Endodermal cell (in vitro differentiated cells): ENCODE data around the gene ANTXRL. TPM values are rescaled to one million over a fixed set of nuclear protein-coding genes. Genes with fewer than 3 reads are reported as not detected.
"Not testable (repeated sequence)": the region's sequence is repeated elsewhere in the genome, so short reads cannot be mapped to it uniquely, and the experiment has no call there.

Experiments used
- DNase-seq: peaks from one replicate; pipeline ENCODE4 v3.0.0-alpha.2; 2017
- H3K27ac ChIP-seq: 2 replicates; pipeline ENCODE4 v1.5.1; 2013; ENCODE audit warnings: mild to moderate bottlenecking, low read depth, low read length, moderate library complexity
- H3K27me3 ChIP-seq: 2 replicates; pipeline ENCODE4 v1.6.1; 2013; ENCODE audit warnings: mild to moderate bottlenecking, low read length, moderate library complexity; ENCODE audit not compliant: insufficient read depth, control insufficient read depth, poor library complexity, severe bottlenecking
- H3K36me3 ChIP-seq: 2 replicates; pipeline ENCODE4 v1.7.0; 2013; ENCODE audit warnings: mild to moderate bottlenecking, low read length, moderate library complexity; ENCODE audit not compliant: control insufficient read depth, insufficient read depth
- H3K4me1 ChIP-seq: one replicate; pipeline ENCODE4 v1.7.0; 2013; ENCODE audit warnings: low read length; ENCODE audit not compliant: control insufficient read depth, insufficient read depth
- H3K4me3 ChIP-seq: 2 replicates; pipeline ENCODE4 v1.5.1; 2013; ENCODE audit warnings: mild to moderate bottlenecking, low read length, moderate library complexity
- H3K9ac ChIP-seq: 2 replicates; pipeline ENCODE4 v1.6.1; 2013; ENCODE audit warnings: mild to moderate bottlenecking, low read length, moderate library complexity; ENCODE audit not compliant: poor library complexity, severe bottlenecking; ENCODE audit errors: extremely low read depth
- H3K9me3 ChIP-seq: 2 replicates; pipeline ENCODE4 v1.6.1; 2013; ENCODE audit warnings: mild to moderate bottlenecking, low read length, moderate library complexity; ENCODE audit not compliant: control insufficient read depth
- H3K27ac Mint-ChIP-seq: 2 replicates; pipeline ENCODE4 v1.8.0; 2020; ENCODE audit warnings: mixed read lengths
- H3K27me3 Mint-ChIP-seq: 2 replicates; pipeline ENCODE4 v1.8.0; 2021; ENCODE audit warnings: mild to moderate bottlenecking, mixed read lengths; ENCODE audit not compliant: insufficient read depth
- H3K36me3 Mint-ChIP-seq: 2 replicates; pipeline ENCODE4 v1.8.0; 2020; ENCODE audit warnings: low read depth, mixed read lengths
- H3K4me1 Mint-ChIP-seq: 2 replicates; pipeline ENCODE4 v1.8.0; 2020; ENCODE audit warnings: mixed read lengths
- H3K4me3 Mint-ChIP-seq: 2 replicates; pipeline ENCODE4 v1.8.0; 2020; ENCODE audit warnings: mild to moderate bottlenecking, moderate library complexity, mixed read lengths
- H3K9me3 Mint-ChIP-seq: 2 replicates; pipeline ENCODE4 v1.8.0; 2020; ENCODE audit warnings: mild to moderate bottlenecking, mixed read lengths
- WGBS, 2 experiments: methylation state at CpG; one replicate each; pipeline versions ENCODE4 v1.1.5 to v1.1.7; 2013; ENCODE audit warnings: missing lambda C conversion rate in 2 of 2, mixed read lengths in 1 of 2; ENCODE audit not compliant: insufficient coverage in 1 of 2, insufficient read length in 1 of 2; 5-methylcytosine and 5-hydroxymethylcytosine counted together
- total RNA-seq, 2 donors: library from RNA; stranded (reverse); fragmentation: NEBNext Ultra II Directional in 1 of 2; extraction: Animal tissue kit (Norgen Biotek cat#: 25700) in 1 of 2; gene quantifications; 2 replicates in 1 of 2; 3 replicates in 1 of 2; pipeline ENCODE4 v1.2.1, GENCODE V29; 2021
- TF ChIP-seq, protein P1 (sequence below): fragments of 200-600 bp; sonication (generic); conservative IDR thresholded peaks from 2 replicates; pipeline ENCODE4 v1.5.0; 2021; ENCODE audit warnings: antibody characterized with exemption, mild to moderate bottlenecking

ANTXRL gene
- total RNA-seq, 2 donors from 2014 or later, result not detected

DNA sequence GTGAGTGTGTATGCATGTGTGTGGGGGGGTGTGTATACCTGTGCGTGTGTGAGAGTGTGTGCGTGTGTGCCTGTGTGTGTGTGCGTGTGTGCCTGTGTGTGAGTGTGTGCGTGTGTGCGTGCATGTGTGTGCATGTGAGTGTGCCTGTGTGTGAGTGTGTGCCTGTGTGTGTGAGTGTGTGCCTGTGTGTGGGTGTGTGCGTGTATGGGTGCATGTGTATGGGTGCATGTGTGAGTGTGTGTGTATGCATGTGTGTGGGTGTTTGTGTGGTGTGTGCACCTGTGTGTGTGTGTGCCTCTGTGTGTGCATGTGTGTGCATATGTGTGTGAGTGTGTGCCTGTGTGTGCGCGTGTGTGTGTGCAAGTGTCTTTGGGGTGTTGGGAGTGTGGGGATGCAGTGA lies 6.4 kb downstream of the ANTXRL start:
- Mint-ChIP-seq H3K4me3 (no peak overlapping the region), H3K9me3 (no peaks in the 10 kb centered on the region), H3K27ac (no peak overlapping the region), H3K27me3 (peaks cover 2% of the 10 kb centered on the region), H3K4me1 (peaks cover 16% of the 10 kb centered on the region), H3K36me3 (no peaks in the 10 kb centered on the region)
- no peak overlapping the region for H3K9ac ChIP-seq
- H3K4me3 ChIP-seq, result no peak overlapping the region
- no peaks in the 10 kb centered on the region for H3K4me1 ChIP-seq
- H3K36me3 ChIP-seq, result no peaks in the 10 kb centered on the region
- TF ChIP-seq, protein P1, sequence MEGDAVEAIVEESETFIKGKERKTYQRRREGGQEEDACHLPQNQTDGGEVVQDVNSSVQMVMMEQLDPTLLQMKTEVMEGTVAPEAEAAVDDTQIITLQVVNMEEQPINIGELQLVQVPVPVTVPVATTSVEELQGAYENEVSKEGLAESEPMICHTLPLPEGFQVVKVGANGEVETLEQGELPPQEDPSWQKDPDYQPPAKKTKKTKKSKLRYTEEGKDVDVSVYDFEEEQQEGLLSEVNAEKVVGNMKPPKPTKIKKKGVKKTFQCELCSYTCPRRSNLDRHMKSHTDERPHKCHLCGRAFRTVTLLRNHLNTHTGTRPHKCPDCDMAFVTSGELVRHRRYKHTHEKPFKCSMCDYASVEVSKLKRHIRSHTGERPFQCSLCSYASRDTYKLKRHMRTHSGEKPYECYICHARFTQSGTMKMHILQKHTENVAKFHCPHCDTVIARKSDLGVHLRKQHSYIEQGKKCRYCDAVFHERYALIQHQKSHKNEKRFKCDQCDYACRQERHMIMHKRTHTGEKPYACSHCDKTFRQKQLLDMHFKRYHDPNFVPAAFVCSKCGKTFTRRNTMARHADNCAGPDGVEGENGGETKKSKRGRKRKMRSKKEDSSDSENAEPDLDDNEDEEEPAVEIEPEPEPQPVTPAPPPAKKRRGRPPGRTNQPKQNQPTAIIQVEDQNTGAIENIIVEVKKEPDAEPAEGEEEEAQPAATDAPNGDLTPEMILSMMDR, result no peak
- DNase-seq, result no peak
- no peaks in the 10 kb centered on the region for H3K9me3 ChIP-seq
- 78% methylated on average over 8 of the region's 8 CpGs; no CpG with 5 or more reads in 1 of the 2 experiments for WGBS, 2 experiments
- no peaks in the 10 kb centered on the region for H3K27me3 ChIP-seq
- no peak overlapping the region for H3K27ac ChIP-seq

DNA sequence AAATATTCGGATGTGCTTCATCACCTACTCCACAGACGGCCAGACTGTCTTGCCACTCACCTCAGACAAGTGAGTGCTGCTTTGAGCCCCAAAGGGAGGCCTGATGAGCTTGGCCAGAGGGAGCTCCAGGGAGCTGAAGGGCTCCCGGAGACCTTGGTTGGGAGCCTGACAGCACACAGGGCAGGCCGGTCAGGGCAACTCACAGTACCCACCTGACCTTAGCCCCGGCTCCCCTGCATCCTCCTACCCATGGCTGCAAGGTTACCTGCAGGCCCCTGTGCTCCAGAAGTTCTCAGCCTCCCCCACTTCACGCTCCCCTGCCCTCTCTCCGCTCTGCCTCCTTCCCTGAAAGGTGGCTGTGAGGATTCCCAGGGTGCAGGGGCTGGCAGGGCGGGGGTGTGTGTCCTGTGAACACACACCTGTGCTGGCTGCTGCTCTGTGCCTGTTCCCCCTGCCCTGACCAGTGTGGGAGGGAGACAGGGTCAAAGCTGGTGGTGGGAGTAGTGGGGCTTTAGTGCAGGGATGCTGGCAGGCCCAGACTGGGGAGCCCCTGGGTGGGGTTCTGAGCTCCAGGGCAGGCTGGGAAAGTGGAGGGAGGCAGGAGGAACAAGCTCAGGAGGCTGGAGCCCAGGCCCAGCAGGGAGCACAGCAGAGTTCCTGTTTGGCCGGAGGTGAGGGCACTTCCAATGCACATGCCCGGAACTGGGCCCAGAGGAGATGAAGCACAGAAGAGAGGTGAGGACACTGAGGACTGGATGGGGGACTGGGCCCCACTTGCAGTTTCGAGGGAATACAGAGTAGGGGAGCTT lies 7.2 kb downstream of the ANTXRL start:
- Histone ChIP-seq H3K4me3 (no peak overlapping the region), H3K27me3 (no peaks in the 10 kb centered on the region), H3K9me3 (no peaks in the 10 kb centered on the region), H3K9ac (no peak overlapping the region), H3K36me3 (no peaks in the 10 kb centered on the region), H3K4me1 (no peaks in the 10 kb centered on the region), H3K27ac (no peak overlapping the region)
- TF ChIP-seq, protein P1, result no peak
- no peak overlapping the region for H3K4me3 Mint-ChIP-seq
- H3K27me3 Mint-ChIP-seq, result peaks cover 2% of the 10 kb centered on the region
- peaks cover 16% of the 10 kb centered on the region for H3K4me1 Mint-ChIP-seq
- WGBS, 2 experiments, result 83 to 91% methylated on average over 7 to 11 of the region's 11 CpGs
- peak; percentile 62 for DNase-seq
- no peak overlapping the region for H3K27ac Mint-ChIP-seq
- no peaks in the 10 kb centered on the region for H3K9me3 Mint-ChIP-seq
- H3K36me3 Mint-ChIP-seq, result no peaks in the 10 kb centered on the region

DNA sequence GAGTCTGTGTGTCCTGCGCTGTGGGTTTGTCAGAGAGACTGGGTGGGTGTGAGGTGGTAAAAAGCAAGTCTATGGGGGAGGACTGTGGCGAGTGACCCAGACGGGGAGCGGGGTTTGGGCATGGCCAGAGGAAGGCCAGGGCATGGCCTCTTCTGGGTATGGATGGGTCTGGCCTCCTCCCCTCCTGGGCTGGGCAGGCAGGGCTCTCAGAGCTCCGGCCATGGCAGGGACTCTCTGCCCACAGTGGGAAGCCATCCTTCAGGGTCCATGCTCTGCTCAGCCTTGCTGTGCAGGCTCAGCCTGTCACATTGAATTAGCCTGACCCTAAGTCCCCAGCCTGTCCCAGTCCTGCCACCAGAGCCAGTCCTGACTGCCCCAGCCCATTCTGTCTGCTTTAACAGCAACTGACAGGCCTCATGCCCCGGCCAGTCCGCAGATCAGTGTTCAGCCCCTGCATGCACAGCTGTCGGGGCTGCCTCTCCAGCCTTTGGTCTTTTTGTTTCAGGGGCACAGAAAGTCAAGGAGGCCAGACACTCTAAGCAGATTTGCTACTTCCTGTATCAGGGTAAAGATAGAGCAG lies 7.9 kb downstream of the ANTXRL start:
- H3K9me3 ChIP-seq, result no peaks in the 10 kb centered on the region
- no peak overlapping the region for H3K4me3 ChIP-seq
- H3K4me1 Mint-ChIP-seq, result peaks cover 16% of the 10 kb centered on the region
- no peaks in the 10 kb centered on the region for H3K9me3 Mint-ChIP-seq
- no peak overlapping the region for H3K9ac ChIP-seq
- TF ChIP-seq, protein P1, result no peak
- H3K27me3 Mint-ChIP-seq, result peaks cover 2% of the 10 kb centered on the region
- no peak overlapping the region for H3K27ac ChIP-seq
- no peaks in the 10 kb centered on the region for H3K36me3 Mint-ChIP-seq
- H3K4me1 ChIP-seq, result no peaks in the 10 kb centered on the region
- WGBS, 2 experiments, result 88 to 93% methylated on average over 4 to 8 of the region's 8 CpGs
- no peaks in the 10 kb centered on the region for H3K27me3 ChIP-seq
- DNase-seq, result peak; percentile 38
- H3K36me3 ChIP-seq, result no peaks in the 10 kb centered on the region
- no peak overlapping the region for H3K4me3 Mint-ChIP-seq
- no peak overlapping the region for H3K27ac Mint-ChIP-seq

DNA sequence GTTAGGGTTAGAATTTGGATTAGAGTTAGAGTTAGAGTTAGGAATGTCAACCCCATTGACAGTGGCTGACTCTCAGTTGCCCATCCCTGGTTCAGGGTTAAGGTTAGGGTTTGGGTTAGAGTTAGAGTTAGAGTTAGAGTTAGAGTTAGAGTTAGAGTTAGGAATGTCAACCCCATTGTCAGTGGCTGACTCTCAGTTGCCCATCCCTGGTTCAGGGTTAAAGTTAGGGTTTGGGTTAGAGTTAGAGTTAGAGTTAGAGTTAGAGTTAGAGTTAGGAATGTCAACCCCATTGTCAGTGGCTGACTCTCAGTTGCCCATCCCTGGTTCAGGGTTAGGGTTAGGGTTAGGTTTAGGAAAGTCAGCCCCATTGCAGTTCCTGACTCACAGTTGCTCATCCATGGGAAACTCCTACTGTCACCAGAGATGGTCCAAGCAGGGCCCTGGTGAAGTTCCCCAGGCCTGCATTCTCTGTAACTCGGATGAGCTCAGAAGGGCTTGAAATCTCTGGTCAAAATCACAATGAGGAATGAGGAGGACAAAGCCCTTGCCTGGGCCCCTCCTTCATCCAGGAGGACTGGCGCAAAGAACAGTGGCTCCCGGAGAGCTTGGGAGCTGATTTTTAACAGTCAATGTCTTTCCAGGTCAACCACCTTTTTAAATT lies 8.7 kb downstream of the ANTXRL start:
- H3K27ac ChIP-seq, DNase-seq, H3K4me3 Mint-ChIP-seq, H3K27ac Mint-ChIP-seq, H3K9ac ChIP-seq, H3K27me3 ChIP-seq, H3K9me3 ChIP-seq, H3K9me3 Mint-ChIP-seq, H3K27me3 Mint-ChIP-seq, H3K36me3 ChIP-seq, H3K4me1 ChIP-seq, H3K4me3 ChIP-seq, H3K36me3 Mint-ChIP-seq: not testable (repeated sequence)
- H3K4me1 Mint-ChIP-seq, result peaks cover 16% of the 10 kb centered on the region
- WGBS, 2 experiments, result 75% methylated on average over 2 to 3 of the region's 3 CpGs
